K562 (cell line): ENCODE results near the gene BMP3. TPM values are rescaled to one million over a fixed set of nuclear protein-coding genes. Genes with fewer than 3 reads are reported as not detected.

Experiments used
- ATAC-seq: fragments of 200-7000 bp; cut with Tn5 transposase; 3 replicates; pipeline ENCODE4 v1.9.1; 2020; ENCODE audit warnings: moderate library complexity
- BruUV-seq: library from RNA; stranded (reverse); fragments of 400-500 nt; replicated peaks from 2 replicates; lab custom pipeline; 2021; lab: Mats Ljungman, UMichigan
- CTCF ChIA-PET: fragments of 300-600 bp; formaldehyde crosslinking; extraction: SDS; loops from one replicate; lab custom pipeline; 2021; ENCODE audit warnings: low intra/inter-chr PET ratio; lab: Yijun Ruan, JAX
- POLR2A ChIA-PET: fragments of 300-600, 350-650 bp; sonication (Branson Sonifier 250); formaldehyde crosslinking; extraction: SDS; loops from one replicate; lab custom pipeline; 2021; ENCODE audit warnings: antibody characterized with exemption, inconsistent platforms; lab: Yijun Ruan, JAX
- DNase-seq, 4 experiments: peaks; one replicate each; pipeline versions ENCODE4 v3.0.0 to v3.0.0-alpha.2; 2011 to 2018; ENCODE audit warnings: low spot score in 3 of 4, mixed read lengths in 3 of 4; ENCODE audit errors: extremely low read depth in 1 of 4
- FAIRE-seq: peaks from 2 replicates; lab custom pipeline; 2011; peaks lifted over from hg19 to GRCh38; lab: Jason Lieb, UNC
- H2AFZ ChIP-seq: 2 replicates; pipeline ENCODE4 v1.6.0; 2011; ENCODE audit warnings: low read depth, low read length, control low read depth, inconsistent platforms
- H3K27ac ChIP-seq: fragments of 200-600 bp; 3 replicates; pipeline ENCODE4 v1.8.0; 2011; ENCODE audit warnings: low read depth, mild to moderate bottlenecking, control low read depth, inconsistent platforms, low read length, moderate library complexity, mixed read lengths; ENCODE audit errors: extremely low read depth
- H3K27me3 ChIP-seq, 2 experiments: fragments of 300-600 bp in 1 of 2; 2 replicates in 1 of 2; 3 replicates in 1 of 2; pipeline versions ENCODE4 v1.6.0 to v1.8.0; 2011; ENCODE audit warnings: inconsistent platforms in 2 of 2, low read length in 2 of 2, mild to moderate bottlenecking in 1 of 2, mixed read lengths in 1 of 2, moderate library complexity in 1 of 2; ENCODE audit not compliant: control insufficient read depth in 2 of 2, insufficient read depth in 2 of 2
- H3K36me3 ChIP-seq: fragments of 300-600 bp; 3 replicates; pipeline ENCODE4 v1.8.0; 2011; ENCODE audit warnings: mild to moderate bottlenecking, low read length, inconsistent platforms; ENCODE audit not compliant: control insufficient read depth, insufficient read depth
- H3K4me1 ChIP-seq, 2 experiments: fragments of 200-600 bp in 1 of 2; replicated peaks in 1 of 2; 2 replicates in 1 of 2; 3 replicates in 1 of 2; pipeline versions ENCODE4 v1.5.1 to v1.8.0; 2011; ENCODE audit warnings: inconsistent platforms in 2 of 2, low read length in 2 of 2, mild to moderate bottlenecking in 1 of 2, mixed read lengths in 1 of 2, moderate library complexity in 1 of 2; ENCODE audit not compliant: control insufficient read depth in 2 of 2, insufficient read depth in 2 of 2
- H3K4me2 ChIP-seq: 2 replicates; pipeline ENCODE4 v1.6.1; 2011; ENCODE audit warnings: low read length, control low read depth, inconsistent platforms, mixed read lengths; ENCODE audit not compliant: insufficient read depth
- H3K4me3 ChIP-seq: fragments of 200-600 bp; sonication (generic), shearing (Covaris generic); 2 replicates; pipeline ENCODE4 v1.5.1; 2016; ENCODE audit warnings: control low read depth, inconsistent platforms
- H3K79me2 ChIP-seq: fragments of 200-600 bp; 3 replicates; pipeline ENCODE4 v1.8.0; 2011; ENCODE audit warnings: low read length, inconsistent platforms; ENCODE audit not compliant: control insufficient read depth, insufficient read depth
- H3K9ac ChIP-seq, 2 experiments: 2 replicates each; pipeline versions ENCODE4 v1.6.0 to v1.6.1; 2011; ENCODE audit warnings: low read depth in 2 of 2, low read length in 2 of 2, control low read depth in 1 of 2, inconsistent platforms in 1 of 2, mild to moderate bottlenecking in 1 of 2, mixed read lengths in 1 of 2; ENCODE audit not compliant: insufficient read depth in 1 of 2
- H3K9me1 ChIP-seq: one replicate; pipeline ENCODE4 v1.6.0; 2011; ENCODE audit warnings: inconsistent platforms, mild to moderate bottlenecking, low read length, moderate library complexity; ENCODE audit not compliant: control insufficient read depth, insufficient read depth
- H3K9me3 ChIP-seq: replicated peaks from 2 replicates; pipeline ENCODE4 v1.5.1; 2011; ENCODE audit warnings: low read depth, low read length, inconsistent platforms; ENCODE audit not compliant: control insufficient read depth, insufficient read depth
- H4K20me1 ChIP-seq: replicated peaks from 2 replicates; pipeline ENCODE4 v1.6.1; 2011; ENCODE audit warnings: low read length, inconsistent platforms, mixed read lengths; ENCODE audit not compliant: control insufficient read depth, insufficient read depth
- MTF1 ChIP-seq: fragments of 250-450 bp; sonication (Bioruptor Pico); IDR thresholded peaks from 2 replicates; pipeline ENCODE4 v1.9.0; 2021; ENCODE audit warnings: moderate library complexity, mild to moderate bottlenecking, inconsistent platforms, borderline replicate concordance
- SIRT6 ChIP-seq: IDR thresholded peaks from one replicate; pipeline ENCODE4 v1.6.1; 2012; ENCODE audit warnings: low read depth, mild to moderate bottlenecking, control low read depth, inconsistent platforms, low read length, moderate library complexity
- ZNF253 ChIP-seq: fragments of 250-450 bp; sonication (Bioruptor Pico); conservative IDR thresholded peaks from 2 replicates; pipeline ENCODE4 v1.6.1; 2021; ENCODE audit warnings: mild to moderate bottlenecking
- ZNF274 ChIP-seq: IDR thresholded peaks from 2 replicates; pipeline ENCODE4 v1.6.1; 2011; ENCODE audit warnings: low read depth, mild to moderate bottlenecking, low read length, moderate library complexity, borderline replicate concordance
- WGBS: fragments of 100-300 bp; shearing (Covaris generic); methylation state at CpG from one replicate; pipeline ENCODE4 v1.1.6; 2016; ENCODE audit warnings: low coverage, mixed read lengths; ENCODE audit not compliant: insufficient coverage; ENCODE audit errors: missing lambda C conversion rate; 5-methylcytosine and 5-hydroxymethylcytosine counted together
- in situ Hi-C: fragments of 300-500 bp; cut with MboI; formaldehyde crosslinking; loops from 4 replicates; pipeline ENCODE4 v1.15.0; 2018; ENCODE audit warnings: inconsistent platforms, mixed read lengths
- intact Hi-C: fragments of 100-400 bp; cut with micrococcal nuclease; formaldehyde crosslinking; loops from 2 replicates; pipeline ENCODE4 v1.14.2; 2022
- polyA plus RNA-seq, 8 experiments: library from polyadenylated mRNA; depleted of rRNA in 4 of 8; stranded (reverse) in 5 of 8; unstranded in 3 of 8; fragments of >200 nt; fragmentation: Nextera tagmentation in 2 of 8; fragmentation: Illumina TruSeq in 1 of 8; extraction: Ambion mirVana in 2 of 8; extraction: Trizol in 1 of 8; gene quantifications; 2 replicates each; pipeline versions ENCODE4 v1.2.1 to v1.2.3, GENCODE V29; 2011 to 2014; ENCODE audit warnings: inconsistent platforms in 1 of 8, missing spikeins in 1 of 8
- total RNA-seq, 7 experiments: library from RNA; depleted of rRNA in 6 of 7; stranded (reverse); fragments of >200 nt in 6 of 7; fragmentation: Illumina TruSeq in 2 of 7; extraction: Trizol in 2 of 7; gene quantifications; 2 replicates each; pipeline versions ENCODE4 v1.2.1 to v1.2.3, GENCODE V29; 2011 to 2021; ENCODE audit warnings: low replicate concordance in 1 of 7
- TF ChIP-seq, protein P1 (sequence below), 2 experiments: fragments of 450-650 bp; formaldehyde crosslinking in 1 of 2; IDR thresholded peaks; 2 replicates each; pipeline versions ENCODE4 v1.4.0 to v1.6.1; 2014 to 2020; ENCODE audit warnings: mild to moderate bottlenecking in 2 of 2, borderline replicate concordance in 1 of 2, low read depth in 1 of 2

The BMP3 gene
- total and polyA plus RNA-seq, 9 of the 15 experiments (the other 6 are each of a cell fraction or from before 2014, with no cell fraction given): 0.01 TPM; not detected in 8

GRCh38 chr4:81058621-81059020 lies 28.1 kb downstream of the BMP3 start:
- Histone ChIP-seq H3K9me3 (no peaks in the 10 kb centered on the region), H3K79me2 (no peaks in the 10 kb centered on the region), H3K9me1 (no peaks in the 10 kb centered on the region), H3K36me3 (no peaks in the 10 kb centered on the region), H3K27me3 (no peaks in the 10 kb centered on the region), H3K4me3 (no peak overlapping the region), H3K4me2 (no peak overlapping the region)
- no peak for FAIRE-seq
- no TSS peak for BruUV-seq
- ATAC-seq: no peak
- 0% methylated on average over 1 of the region's 1 CpG for WGBS
- in situ Hi-C loops: no loop called here
- TF ChIP-seq MTF1: no peak
- TF ChIP-seq, protein P1, sequence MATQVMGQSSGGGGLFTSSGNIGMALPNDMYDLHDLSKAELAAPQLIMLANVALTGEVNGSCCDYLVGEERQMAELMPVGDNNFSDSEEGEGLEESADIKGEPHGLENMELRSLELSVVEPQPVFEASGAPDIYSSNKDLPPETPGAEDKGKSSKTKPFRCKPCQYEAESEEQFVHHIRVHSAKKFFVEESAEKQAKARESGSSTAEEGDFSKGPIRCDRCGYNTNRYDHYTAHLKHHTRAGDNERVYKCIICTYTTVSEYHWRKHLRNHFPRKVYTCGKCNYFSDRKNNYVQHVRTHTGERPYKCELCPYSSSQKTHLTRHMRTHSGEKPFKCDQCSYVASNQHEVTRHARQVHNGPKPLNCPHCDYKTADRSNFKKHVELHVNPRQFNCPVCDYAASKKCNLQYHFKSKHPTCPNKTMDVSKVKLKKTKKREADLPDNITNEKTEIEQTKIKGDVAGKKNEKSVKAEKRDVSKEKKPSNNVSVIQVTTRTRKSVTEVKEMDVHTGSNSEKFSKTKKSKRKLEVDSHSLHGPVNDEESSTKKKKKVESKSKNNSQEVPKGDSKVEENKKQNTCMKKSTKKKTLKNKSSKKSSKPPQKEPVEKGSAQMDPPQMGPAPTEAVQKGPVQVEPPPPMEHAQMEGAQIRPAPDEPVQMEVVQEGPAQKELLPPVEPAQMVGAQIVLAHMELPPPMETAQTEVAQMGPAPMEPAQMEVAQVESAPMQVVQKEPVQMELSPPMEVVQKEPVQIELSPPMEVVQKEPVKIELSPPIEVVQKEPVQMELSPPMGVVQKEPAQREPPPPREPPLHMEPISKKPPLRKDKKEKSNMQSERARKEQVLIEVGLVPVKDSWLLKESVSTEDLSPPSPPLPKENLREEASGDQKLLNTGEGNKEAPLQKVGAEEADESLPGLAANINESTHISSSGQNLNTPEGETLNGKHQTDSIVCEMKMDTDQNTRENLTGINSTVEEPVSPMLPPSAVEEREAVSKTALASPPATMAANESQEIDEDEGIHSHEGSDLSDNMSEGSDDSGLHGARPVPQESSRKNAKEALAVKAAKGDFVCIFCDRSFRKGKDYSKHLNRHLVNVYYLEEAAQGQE (IDR thresholded peaks at IDR 0.05; ENCODE audit: borderline replicate concordance): no peak
- TF ChIP-seq, protein P1 (CRISPR knock-in tag; IDR thresholded peaks at IDR 0.05; ENCODE audit: low read depth): no peak
- no peak for TF ChIP-seq ZNF274
- TF ChIP-seq SIRT6: no peak
- TF ChIP-seq ZNF253: no peak
- TF ChIP-seq, all 486 proteins: peak for 0
- Histone ChIP-seq H3K9ac (no peak overlapping the region), H3K4me1 (no peaks in the 10 kb centered on the region), H4K20me1 (no peaks in the 10 kb centered on the region), H2AFZ (no peak overlapping the region), H3K27ac (no peak overlapping the region)
- no peak for DNase-seq
- POLR2A ChIA-PET: no interaction called here
- intact Hi-C loops: no loop called here
- CTCF ChIA-PET: no interaction called here
